Thoracic aorta (tissue), 2 donors: ENCODE measurements around the gene PCCA. TPM values are rescaled to one million over a fixed set of nuclear protein-coding genes. Genes with fewer than 3 reads are reported as not detected.

Source experiments
- ATAC-seq: fragments of 150-250 bp; one replicate; pipeline ENCODE4 v1.8.0; 2017; ENCODE audit warnings: low read depth; ENCODE audit not compliant: insufficient number of reproducible peaks, low FRiP score
- DNase-seq: peaks from one replicate; pipeline ENCODE4 v3.0.0-alpha.2; 2020; ENCODE audit warnings: low spot score
- H3K27ac ChIP-seq, 2 donors: fragments of 200-600 bp; sonication (generic); 1 replicate in 1 of 2; 2 replicates in 1 of 2; pipeline ENCODE4 v1.5.1; 2016; ENCODE audit warnings: mild to moderate bottlenecking in 2 of 2, moderate library complexity in 2 of 2
- H3K27me3 ChIP-seq: fragments of 200-600 bp; sonication (generic); replicated peaks from 2 replicates; pipeline ENCODE4 v1.6.0; 2016; ENCODE audit warnings: mild to moderate bottlenecking; ENCODE audit not compliant: insufficient read depth
- H3K36me3 ChIP-seq: fragments of 200-600 bp; sonication (generic); one replicate; pipeline ENCODE4 v1.5.1; 2016
- H3K4me1 ChIP-seq, 2 donors: fragments of 200-600 bp; sonication (generic); 1 replicate in 1 of 2; 2 replicates in 1 of 2; pipeline versions ENCODE4 v1.5.1 to v1.6.0; 2016; ENCODE audit warnings: low read depth in 2 of 2, mild to moderate bottlenecking in 1 of 2; ENCODE audit not compliant: control insufficient read depth in 1 of 2
- H3K4me3 ChIP-seq: fragments of 200-600 bp; sonication (generic); 2 replicates; pipeline ENCODE4 v1.5.1; 2016; ENCODE audit warnings: mild to moderate bottlenecking
- H3K9me3 ChIP-seq: fragments of 200-600 bp; sonication (generic); 2 replicates; pipeline ENCODE4 v1.5.1; 2016
- CTCF ChIP-seq: fragments of 200-600 bp; sonication (generic); IDR thresholded peaks from one replicate; pipeline ENCODE4 v1.5.1; 2019; ENCODE audit warnings: antibody characterized with exemption
- total RNA-seq, 2 donors: library from RNA; depleted of rRNA; stranded (reverse); fragments of >200 nt; gene quantifications; one replicate each; pipeline versions ENCODE4 v1.1.0 to v1.2.3, GENCODE V29; 2016

The PCCA gene
- total RNA-seq, 2 donors from 2014 or later = 17.2 to 51.6 TPM

DNA sequence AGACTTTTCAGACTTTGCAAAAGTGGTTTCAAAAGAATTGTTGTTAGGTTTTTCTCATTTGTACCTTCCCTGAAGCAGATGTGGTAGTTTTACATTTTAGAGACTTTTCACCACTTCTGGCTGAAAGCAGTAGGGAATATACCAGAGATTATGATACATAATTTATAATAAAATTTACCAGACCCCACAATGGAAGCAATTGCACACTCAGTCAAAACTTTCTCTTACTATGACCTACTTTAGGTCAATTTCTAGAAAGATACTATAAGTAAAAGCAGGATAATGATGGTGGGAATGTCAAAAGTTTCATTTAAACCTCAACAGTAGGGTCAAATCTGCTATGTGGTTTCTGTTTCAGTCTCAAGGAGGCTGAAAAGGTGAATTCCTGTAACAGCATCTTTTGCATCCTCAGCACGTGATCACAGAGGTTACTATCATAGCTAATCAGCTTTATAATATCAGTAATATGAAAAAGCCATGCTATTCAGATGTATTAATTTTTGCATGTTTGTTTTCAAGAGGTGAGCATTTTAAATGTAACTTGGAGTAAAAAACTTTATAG, 26.9 kb downstream of the PCCA start:
- H3K9me3 ChIP-seq = no peaks in the 10 kb centered on the region
- no peaks in the 10 kb centered on the region for H3K4me1 ChIP-seq
- no peak overlapping the region for H3K27ac ChIP-seq
- peaks cover 9% of the 10 kb centered on the region for H3K36me3 ChIP-seq
- TF ChIP-seq CTCF = no peak
- ATAC-seq = no peak
- H3K4me3 ChIP-seq = no peak overlapping the region
- no peak for DNase-seq
- no peaks in the 10 kb centered on the region for H3K27me3 ChIP-seq

DNA sequence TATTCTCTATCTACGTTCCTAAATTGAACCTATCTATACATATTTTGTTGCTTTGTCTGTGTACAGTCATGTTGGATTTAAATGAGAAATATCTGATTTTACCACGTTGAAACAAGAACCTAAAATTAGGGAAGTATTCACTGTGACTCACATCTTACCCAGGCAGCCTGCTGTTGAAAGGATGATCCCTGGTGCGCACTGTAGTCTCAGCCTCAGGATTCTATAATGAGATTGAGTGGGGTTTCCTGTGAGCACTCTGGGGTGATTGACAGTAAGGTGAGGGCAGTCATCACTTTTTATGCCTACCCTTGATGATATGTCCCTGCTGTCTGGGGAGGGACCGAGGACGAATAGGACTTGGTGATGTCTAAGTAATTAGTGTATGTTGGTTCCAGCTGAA, 35.4 kb downstream of the PCCA start:
- H3K4me1 ChIP-seq = no peaks in the 10 kb centered on the region
- H3K27ac ChIP-seq = no peak overlapping the region
- DNase-seq = no peak
- ATAC-seq = no peak
- peaks cover 9% of the 10 kb centered on the region for H3K36me3 ChIP-seq
- peaks cover 3% of the 10 kb centered on the region for H3K9me3 ChIP-seq
- TF ChIP-seq CTCF = no peak
- H3K4me3 ChIP-seq = no peak overlapping the region
- H3K27me3 ChIP-seq = no peaks in the 10 kb centered on the region

DNA sequence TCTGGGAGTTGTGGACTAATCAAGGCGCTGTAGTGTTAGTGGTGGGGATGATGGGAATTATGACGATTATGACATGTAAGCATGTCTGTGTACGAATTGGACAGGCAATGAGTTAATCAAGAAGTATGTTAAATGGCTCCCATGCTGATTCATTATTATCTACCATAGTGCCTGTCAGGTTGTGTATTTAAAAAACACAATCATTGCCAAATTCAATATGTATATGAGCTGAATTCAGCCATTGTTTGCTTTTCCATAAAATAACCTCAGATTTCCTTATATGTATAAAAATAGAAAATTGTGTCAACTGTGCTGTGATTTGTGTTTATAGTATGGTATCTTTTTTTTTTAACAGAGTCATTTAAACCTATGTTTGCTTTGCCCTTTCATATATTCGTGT, 37.1 kb downstream of the PCCA start:
- ATAC-seq = no peak
- DNase-seq = no peak
- peaks cover 3% of the 10 kb centered on the region for H3K9me3 ChIP-seq

GRCh38 chr13:100128373-100128772, 39.5 kb downstream of the PCCA start:
- Histone ChIP-seq H3K27me3 (no peaks in the 10 kb centered on the region), H3K4me3 (no peak overlapping the region), H3K4me1 (peaks cover 5 to 8% of the 10 kb centered on the region in 2 donors), H3K9me3 (no peaks in the 10 kb centered on the region), H3K36me3 (no peaks in the 10 kb centered on the region), H3K27ac (no peak overlapping the region)
- ATAC-seq (no peak), DNase-seq (no peak)
- TF ChIP-seq CTCF = no peak

More for the DNA sequence above, 37.1 kb downstream of the PCCA start:
- Histone ChIP-seq H3K27ac (no peak overlapping the region), H3K27me3 (no peaks in the 10 kb centered on the region), H3K4me3 (no peak overlapping the region), H3K4me1 (peaks cover 5 to 8% of the 10 kb centered on the region in 2 donors), H3K36me3 (peaks cover 9% of the 10 kb centered on the region)
- TF ChIP-seq CTCF = no peak

- H3K9me3 ChIP-seq = no peaks in the 10 kb centered on the region
These were observed 39.9 kb downstream of the PCCA start for GRCh38 chr13:100128838-100129237.

More at GRCh38 chr13:100128838-100129237, 39.9 kb downstream of the PCCA start:
- Histone ChIP-seq H3K4me1 (peaks cover 5 to 8% of the 10 kb centered on the region in 2 donors), H3K36me3 (no peaks in the 10 kb centered on the region), H3K27ac (no peak overlapping the region), H3K4me3 (no peak overlapping the region), H3K27me3 (no peaks in the 10 kb centered on the region)
- no peak for ATAC-seq
- TF ChIP-seq CTCF = no peak
- no peak for DNase-seq
